ENCODE results near the gene ZBTB8A.

- no peak for TF ChIP-seq ELF4 (IDR thresholded peaks at IDR 0.05)
- no peak for TF ChIP-seq FOXM1 (IDR thresholded peaks at IDR 0.05; ENCODE audit: borderline replicate concordance)
- TF ChIP-seq FOXA1 (IDR thresholded peaks at IDR 0.05), result no peak
- no peak for TF ChIP-seq SUZ12 (IDR thresholded peaks at IDR 0.05)
- no peak for TF ChIP-seq TARDBP (IDR thresholded peaks at IDR 0.05)
- TF ChIP-seq BHLHE40 (IDR thresholded peaks at IDR 0.05; ENCODE audit: borderline replicate concordance), result no peak
- TF ChIP-seq FOXK2 (IDR thresholded peaks at IDR 0.05), result no peak
- no peak for TF ChIP-seq LEF1 (IDR thresholded peaks at IDR 0.05; ENCODE audit: borderline replicate concordance)
- no peak for TF ChIP-seq SP1 (IDR thresholded peaks at IDR 0.05)
- TF ChIP-seq HDGF (IDR thresholded peaks at IDR 0.05; ENCODE audit: borderline replicate concordance), result no peak
- no peak for TF ChIP-seq CTBP1 (IDR thresholded peaks at IDR 0.05; ENCODE audit: borderline replicate concordance)
- TF ChIP-seq ZNF384 (IDR thresholded peaks at IDR 0.05), result no peak
Observed at GRCh38 chr1:32622806-32623681, 83.8 kb downstream of the ZBTB8A start.
